CD4-positive, alpha-beta T cell treated with Interleukin-6 for 4 hours (primary cell): ENCODE results near the gene PRPF18.
A peak's percentile ranks its signal among the peaks of the same experiment; 100 is the strongest.

ENCODE experiments used
- DNase-seq: peaks from one replicate; pipeline ENCODE4 v3.0.0-alpha.2; 2020; ENCODE audit warnings: mixed read lengths

The PRPF18 gene

DNA sequence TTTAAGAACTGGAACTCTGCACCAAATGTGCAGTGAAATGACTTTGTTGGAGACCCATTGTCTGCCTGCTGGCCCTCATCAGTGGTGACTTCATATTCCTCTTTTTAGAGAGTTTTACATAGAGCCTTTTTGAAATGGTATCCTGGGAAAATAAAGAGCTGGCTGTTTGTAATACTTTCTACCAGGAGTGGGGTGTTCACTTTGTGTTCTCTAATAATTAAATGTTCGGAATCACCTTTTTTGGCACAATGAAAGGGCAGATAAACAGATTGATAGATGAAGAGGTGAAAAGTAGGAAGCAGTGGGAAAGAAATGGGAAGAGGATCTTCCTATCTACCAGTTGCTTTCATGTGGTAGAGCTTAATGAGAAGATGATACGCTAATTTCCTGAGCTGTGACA, 55.5 kb downstream of the PRPF18 start:
- DNase-seq: no peak

- no peak for DNase-seq
Observed at GRCh38 chr10:13643016-13643415, 56.3 kb downstream of the PRPF18 start.

DNA sequence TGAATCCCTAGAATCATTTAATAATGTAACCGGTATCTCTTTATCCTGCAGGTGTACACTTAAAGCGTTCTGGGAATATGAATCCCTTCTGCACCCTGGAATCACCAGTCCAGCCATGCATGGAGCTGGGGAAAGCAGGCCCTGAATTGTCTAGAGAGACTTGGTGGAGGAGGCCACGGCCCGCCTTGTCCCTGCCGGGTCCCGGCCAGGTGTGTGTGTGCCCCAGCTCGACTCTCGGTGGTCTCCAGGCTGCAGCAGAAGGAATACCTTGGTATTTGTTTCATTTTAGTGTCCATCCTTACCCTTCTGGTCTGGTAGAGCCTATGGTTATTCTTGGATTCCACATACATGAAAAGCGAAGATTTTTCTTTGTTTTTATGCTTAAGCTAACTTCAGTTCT, 58.1 kb downstream of the PRPF18 start:
- no peak for DNase-seq

DNA sequence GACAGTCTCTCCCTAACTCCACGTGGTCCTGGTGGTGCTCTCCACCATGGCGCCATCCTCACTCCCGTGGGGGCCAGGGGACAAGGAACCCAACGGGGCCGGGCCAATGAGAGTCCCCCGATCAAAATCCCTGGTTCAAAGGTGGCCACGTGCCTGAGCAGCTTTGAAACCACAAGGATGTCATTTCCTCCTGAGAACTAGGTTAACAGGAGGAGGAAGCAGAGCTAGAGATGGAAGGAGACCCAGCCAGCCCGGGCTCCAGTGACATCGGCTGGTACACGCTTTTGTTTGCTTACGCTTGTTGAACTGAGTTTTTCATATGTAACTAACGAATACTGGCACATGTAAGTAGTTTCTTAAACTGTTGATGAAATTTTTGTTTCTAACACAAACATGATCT, 61.7 kb downstream of the PRPF18 start:
- no peak for DNase-seq

DNA sequence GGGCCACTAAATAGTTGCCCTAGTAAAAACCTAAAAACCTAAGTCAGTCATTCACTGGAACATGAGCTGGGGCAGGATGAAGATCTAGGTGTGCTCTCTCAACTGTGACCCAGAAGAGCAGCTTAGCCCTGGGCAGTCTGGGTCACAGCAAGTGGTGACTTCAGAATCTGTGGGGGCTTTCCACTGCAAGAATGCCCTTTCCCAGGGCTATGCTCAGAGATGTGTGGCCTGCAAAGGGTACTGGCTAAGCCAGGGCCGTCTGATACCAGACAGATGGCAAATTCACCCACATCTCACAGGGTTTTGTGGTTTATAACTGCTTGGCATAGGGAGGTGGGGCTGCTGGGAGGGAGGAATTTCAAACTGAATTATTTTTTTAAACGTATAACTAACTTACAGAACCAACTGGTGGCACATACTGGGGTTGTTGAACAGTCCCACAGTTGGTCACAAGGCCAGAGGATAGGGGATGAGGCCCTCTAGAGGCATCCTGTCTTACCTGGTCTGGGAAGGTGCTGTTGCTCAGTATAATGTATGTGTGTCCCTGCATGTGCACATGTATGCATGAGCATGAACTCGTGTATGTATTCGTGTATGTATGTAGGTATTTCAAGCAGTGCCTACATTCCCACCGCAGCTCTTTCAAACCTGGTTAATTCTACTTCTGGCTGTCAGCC, 63.2 kb downstream of the PRPF18 start:
- DNase-seq: no peak

DNA sequence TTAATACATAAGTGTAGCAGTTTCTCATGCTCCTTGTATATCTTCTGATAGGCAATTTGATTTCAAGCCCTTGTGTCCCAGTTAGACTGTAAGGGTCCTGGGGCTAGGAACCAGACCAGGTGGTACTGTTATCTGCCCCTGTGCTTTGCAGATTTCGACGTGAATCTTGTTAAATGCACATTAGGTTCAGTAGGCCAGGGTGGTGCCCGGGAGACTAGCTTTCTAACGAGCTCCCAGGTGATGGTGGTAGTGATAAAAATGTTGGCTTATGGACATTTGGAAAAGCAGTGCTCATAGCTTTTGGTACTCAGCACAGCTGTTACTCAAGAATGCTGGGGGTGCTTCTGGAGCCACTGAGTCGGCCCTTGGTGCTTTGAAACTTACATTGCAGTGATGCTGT, 64.2 kb downstream of the PRPF18 start:
- DNase-seq: no peak

DNA sequence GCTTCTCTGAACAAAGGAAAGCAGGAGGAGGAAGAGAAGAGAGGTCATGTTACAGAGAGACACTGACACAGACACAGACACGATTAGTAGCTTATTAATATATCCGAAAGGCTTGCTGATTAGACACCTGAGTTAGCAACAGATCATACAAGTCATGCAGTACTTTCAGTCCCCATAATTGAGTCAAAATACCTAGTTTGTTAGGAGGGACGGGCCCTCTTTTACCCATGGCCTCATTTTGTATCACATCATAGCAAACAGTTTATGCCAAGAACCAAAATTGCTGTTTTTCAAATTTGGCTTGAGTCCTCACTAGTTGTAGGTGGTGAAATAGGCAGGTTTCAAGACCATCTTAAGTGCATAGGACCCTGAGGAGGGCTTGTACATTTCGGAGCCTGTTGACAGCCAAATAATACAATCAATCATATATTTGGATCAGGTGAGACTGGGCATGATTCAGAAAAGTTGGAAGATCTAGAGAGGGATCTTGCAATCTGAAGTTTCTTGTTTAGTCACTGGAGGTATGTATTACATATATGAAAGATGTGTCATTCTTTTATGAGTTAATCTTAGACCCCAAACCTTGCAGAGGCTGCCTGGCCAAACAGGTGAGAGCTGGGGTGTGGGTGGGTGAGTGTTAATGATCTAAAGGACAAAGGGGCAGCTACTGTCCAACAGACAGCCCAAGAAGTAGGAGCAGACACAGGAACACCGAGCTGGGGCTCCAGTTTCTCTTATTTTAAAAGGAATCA, 65.4 kb downstream of the PRPF18 start:
- no peak for DNase-seq

DNA sequence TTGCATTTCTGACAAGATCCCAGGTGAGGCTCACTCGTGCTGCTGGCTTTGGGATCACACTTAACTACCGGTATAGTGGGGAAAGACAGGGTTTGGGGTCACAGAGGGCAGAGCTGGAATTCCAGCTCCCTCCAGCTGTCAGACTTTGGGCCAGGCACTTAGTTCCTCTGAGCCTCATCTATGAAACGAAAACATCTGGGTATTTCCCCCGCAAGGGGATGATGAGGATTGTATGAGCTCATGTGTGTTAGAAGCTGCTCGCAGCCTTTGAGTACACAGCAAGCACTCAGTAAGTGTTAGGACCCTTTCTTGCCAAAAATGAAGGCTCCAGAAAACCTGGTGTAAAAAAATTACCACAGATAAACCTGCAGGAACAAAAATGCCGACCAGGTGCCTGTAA, 66.1 kb downstream of the PRPF18 start:
- no peak for DNase-seq

DNA sequence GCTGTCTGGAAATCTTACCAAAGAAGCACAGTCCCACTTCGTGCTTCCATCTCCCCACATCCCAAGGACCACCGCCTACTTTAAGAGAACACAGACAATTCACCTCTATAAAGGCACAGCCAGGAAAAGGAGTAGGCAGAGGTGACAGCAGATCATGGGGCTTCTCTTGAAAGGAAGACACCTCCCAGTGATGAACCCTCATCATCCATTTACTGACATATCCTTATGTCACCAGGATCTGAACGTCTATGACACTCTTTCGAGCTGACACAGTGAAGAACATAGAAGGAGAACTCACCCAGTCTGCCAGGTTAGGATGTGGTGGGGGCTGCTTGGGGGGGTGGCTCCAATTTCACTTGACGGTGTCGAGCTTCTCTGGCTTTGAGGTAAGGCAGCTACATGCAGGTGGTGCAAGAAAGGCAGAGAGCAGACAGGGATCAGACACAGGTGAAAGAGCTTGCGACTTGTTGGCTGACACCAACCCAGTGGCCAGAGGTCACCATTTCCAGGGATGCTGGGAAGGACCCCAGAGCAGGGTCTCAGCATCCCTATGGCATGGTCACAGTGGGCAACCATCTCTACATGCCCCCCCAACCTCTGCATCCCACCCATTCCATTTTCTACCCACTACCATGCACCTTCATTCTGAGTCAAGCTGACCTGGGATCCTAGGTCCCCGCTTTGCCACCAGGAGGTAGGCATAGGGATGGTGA, 67.5 kb downstream of the PRPF18 start:
- DNase-seq: no peak

- DNase-seq: no peak
Observed at GRCh38 chr10:13654846-13655245, 68.1 kb downstream of the PRPF18 start.

DNA sequence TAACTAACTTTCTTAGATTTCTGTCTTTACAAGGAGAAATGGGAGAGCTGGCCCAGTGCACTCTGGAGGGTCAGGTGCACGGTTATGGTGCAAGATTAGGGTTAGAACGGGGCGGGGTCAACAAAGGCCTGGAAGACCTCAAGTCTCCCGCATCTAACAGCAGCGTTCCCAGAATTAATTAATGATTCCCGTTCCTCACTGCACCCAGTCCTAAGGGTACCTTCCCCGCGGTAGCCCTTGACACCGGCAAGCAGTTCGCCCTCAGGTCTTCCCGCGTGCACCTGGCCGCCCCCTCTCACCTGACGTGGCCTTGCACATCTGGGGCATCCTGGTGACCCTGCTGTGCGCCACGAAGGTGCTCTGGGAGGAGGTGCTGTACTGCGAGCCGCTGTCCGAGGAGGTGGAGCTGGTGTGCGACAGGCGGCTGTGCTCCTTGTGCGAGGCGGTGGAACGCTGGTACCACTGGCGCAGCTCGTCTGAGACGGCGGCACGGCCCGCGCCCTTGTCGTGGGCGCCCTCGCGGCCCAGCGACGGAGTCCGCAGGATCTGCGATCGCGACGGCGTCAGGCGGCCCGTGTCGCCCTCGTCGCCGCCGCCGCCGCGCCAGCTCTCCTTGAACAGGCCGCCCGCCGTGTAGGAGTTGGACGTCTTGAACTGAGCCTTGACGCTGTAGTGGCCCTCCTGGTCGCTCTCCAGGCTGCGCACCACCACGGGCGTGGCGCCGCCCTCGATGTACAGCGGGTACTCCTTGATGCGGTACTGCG, 69.8 kb downstream of the PRPF18 start:
- no peak for DNase-seq

DNA sequence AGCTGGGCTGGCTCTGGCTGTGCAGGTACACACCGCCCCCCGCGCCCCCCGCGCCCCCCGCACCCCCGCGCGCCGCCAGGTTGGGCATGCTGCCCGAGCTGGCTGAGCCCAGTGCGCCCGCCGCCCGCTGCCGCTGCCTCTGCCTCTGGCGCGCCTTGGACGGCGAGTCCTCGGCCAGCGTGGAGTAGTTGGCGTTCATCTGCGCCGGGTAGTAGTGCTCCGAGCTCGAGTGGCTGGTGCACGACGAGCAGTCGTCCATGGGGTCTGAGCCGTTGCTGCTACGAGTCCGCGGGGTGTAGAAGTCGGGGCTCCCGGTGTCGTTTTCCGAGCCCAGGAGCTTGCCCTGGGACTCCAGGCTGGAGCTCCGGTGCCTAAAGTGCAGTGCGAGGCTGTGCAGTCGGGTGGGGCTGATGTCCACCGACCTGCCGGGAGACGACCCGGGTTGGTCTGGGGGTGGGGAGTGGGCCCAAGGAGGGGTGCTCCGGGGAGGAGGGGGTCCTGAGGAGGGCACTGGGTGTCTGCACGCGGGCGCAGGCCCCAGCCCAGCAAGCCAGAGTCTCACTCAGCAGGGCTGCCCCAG, 70.4 kb downstream of the PRPF18 start:
- no peak for DNase-seq

- DNase-seq: no peak
Observed at GRCh38 chr10:13658264-13658663, 71.5 kb downstream of the PRPF18 start.

- peak; percentile 10 for DNase-seq
Observed at GRCh38 chr10:13658871-13659685, 72.3 kb downstream of the PRPF18 start.

- peak; percentile 76 for DNase-seq
Observed at GRCh38 chr10:13659887-13660550, 73.3 kb downstream of the PRPF18 start.

- no peak for DNase-seq
Observed at GRCh38 chr10:13660551-13660920, 73.8 kb downstream of the PRPF18 start.

DNA sequence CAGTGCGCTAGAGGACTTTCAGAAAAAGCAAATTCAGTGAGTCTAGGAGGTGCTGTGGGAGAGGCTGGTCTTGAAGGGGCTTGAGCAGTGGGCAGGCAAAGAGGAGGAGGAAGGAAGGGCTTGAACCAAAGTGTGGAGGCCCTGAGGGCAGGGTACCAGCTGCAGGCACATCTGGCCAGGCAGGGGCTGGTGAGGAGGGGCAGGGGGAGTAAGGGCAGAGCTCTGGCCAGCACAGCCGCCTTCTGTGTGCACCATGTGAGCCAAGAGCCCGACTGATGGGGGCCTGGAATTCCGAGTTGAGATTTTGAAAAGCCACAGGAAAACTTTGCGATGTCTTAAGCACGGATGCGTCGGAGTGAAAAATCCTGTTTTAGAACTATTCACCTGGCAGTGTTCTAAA, 74.5 kb downstream of the PRPF18 start:
- no peak for DNase-seq

DNA sequence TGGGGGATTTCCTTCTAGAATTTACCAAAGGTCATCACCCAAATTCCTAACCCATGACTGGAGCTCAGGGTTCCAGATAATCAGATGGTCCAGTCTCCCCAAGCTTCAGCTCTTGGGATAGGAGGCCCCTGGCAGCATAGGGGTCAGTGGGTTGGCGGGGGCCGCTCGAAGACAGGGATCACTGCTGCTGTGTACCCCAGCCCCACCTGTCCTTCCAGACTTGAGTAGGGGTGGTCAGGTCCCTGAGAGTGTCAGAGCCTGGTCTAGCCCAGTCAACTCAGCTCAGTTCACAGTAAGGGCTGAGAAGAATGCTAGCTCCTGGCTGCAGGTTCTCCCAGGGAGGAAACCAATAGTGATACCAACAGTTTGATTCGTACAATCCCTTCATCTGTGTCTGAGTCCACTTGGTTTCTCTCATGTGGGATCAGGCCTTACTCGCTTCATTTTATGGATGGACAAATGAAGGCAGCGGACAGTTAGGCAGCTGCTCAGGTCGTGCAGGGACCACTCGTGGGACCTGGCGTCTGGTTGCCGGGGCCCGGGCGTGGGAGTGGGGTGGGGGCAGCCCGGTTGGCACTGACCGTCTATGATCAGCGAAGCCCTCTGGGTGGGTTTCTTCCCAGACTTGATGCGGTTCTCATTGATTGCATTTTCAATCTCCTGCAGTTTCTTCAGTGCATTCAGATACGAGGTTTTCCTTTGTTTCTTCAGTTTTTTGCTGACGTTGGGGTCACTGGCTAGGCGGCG, 78.9 kb downstream of the PRPF18 start:
- no peak for DNase-seq

DNA sequence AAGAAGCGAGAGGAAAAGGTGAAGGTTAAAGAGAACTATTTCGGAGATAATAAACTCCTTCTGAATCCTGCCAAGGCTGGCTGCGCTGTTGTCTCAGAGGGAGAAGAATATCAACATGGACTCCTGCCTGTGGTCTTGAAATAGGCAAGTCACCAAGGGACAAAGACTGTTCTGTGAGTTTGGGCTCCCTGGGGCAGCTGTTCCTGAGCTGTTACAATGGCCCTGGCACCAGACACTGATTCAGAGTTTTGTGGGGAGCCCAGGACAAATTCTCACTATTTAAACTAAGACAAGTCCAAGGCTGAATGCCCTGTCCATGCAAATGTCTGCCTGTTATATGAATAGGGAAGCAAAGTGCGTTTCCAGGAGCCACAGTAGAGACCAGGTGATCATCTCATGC, 81.4 kb downstream of the PRPF18 start:
- no peak for DNase-seq

DNA sequence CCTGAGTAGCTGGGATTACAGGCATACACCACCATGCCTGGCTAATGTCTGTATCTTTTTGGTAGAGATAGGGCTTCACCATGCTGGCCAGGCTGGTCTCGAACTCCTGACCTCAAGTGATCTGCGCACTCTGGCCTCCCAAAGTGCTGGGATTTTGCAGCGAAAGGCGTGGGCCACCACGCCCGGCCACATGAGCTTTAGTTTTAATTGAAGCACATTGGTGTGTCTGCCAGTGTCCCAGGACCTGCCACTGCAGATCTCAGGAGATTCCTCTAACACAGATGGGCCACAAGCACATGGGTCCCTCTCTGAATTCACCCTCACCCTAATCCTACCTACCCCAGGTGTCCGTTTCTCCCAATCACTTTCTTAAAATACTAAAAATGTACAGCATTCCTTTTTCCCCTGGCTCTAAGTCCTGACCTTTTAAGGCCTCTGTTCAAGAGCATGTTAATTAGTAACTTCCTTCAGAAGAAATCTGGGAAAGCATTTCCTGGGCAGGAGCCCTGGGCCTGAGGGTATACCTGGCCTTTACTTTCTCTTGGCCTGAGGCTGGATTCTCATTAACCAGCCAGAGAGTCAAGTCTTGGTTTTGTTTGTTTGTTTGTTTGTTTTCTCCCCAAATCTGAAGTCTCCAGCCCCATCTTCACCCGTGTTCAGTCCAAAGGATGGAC, 82.6 kb downstream of the PRPF18 start:
- DNase-seq: no peak
